Prostate gland (tissue), 2 donors: ENCODE results near the gene BRF1.

ENCODE experiments used
- CTCF ChIP-seq, 4 experiments: fragments of 200-600 bp in 2 of 4; fragments of 450-650 bp in 2 of 4; sonication (generic) in 2 of 4; IDR thresholded peaks; 1 replicate in 3 of 4; 2 replicates in 1 of 4; pipeline ENCODE4 v1.5.1; 2016 to 2019; ENCODE audit warnings: antibody characterized with exemption in 4 of 4, mild to moderate bottlenecking in 2 of 4, moderate library complexity in 2 of 4
- POLR2A ChIP-seq: fragments of 450-650 bp; IDR thresholded peaks from one replicate; pipeline ENCODE4 v1.6.1; 2016; ENCODE audit warnings: antibody characterized with exemption, mild to moderate bottlenecking

GRCh38 chr14:105247026-105247425, 53.8 kb downstream of the BRF1 start:
- TF ChIP-seq POLR2A (no peak), CTCF (IDR thresholded peaks at IDR 0.05) (no peak)
